NCI-H2081 (cell line): ENCODE results near the gene ARHGEF28.

Experiments used
- DNase-seq, 2 experiments: peaks; one replicate each; lab custom pipeline; 2025; lab: John Stamatoyannopoulos, UW

ARHGEF28 gene

DNA sequence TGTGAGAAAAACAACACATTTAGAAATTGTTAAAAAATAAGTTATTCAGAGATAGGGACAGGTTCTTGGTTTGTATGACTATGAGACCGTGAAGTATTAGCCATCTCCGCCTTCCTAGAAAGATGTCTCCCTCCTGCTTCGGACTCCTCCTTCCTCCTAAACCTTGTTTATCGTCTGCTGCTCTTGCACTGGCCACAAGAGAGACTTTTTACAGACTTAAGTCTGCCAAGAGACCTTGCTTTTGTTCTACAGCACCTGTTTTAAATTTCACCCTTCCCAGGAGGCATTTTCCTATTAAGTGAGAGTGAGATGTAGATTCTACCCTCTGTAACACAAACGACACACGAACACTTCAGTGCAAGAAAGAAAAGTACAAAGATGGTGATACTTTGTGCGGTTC is 274.6 kb downstream of the ARHGEF28 start:
- no peak for DNase-seq

- no peak for DNase-seq
These were observed 275.0 kb downstream of the ARHGEF28 start for GRCh38 chr5:73901043-73901442.

GRCh38 chr5:73901455-73901854 is 275.5 kb downstream of the ARHGEF28 start:
- peak in 1 of 2 experiments; percentile 33 for DNase-seq

- DNase-seq = peak; percentile 34 to 72
These were observed 276.5 kb downstream of the ARHGEF28 start for GRCh38 chr5:73902327-73903051.

- no peak for DNase-seq
These were observed 277.2 kb downstream of the ARHGEF28 start for GRCh38 chr5:73903169-73903568.

- no peak for DNase-seq
These were observed 280.3 kb downstream of the ARHGEF28 start for GRCh38 chr5:73906277-73906676.

DNA sequence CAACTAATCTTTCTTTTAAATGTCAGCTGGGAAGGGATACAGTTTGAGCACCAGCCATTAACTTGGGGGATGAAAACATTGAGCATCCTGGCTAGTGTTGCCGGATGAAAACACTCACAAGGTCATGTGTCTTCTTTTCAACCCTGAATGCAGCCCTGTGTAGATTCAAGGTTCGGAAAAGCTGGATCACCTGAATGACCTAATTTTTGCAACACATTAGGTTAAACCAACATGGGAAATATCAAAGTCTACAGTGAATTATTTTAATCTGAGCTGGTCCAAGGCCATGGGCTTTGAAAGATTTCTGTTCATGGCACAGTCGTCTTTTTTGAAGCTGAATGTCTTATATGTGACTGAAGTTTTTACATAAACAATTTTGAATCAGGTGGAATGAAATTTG is 281.2 kb downstream of the ARHGEF28 start:
- DNase-seq = no peak

- peak in 1 of 2 experiments; percentile 4 for DNase-seq
These were observed 282.4 kb downstream of the ARHGEF28 start for GRCh38 chr5:73908395-73908794.

GRCh38 chr5:73908846-73909245 is 282.9 kb downstream of the ARHGEF28 start:
- DNase-seq = no peak

- no peak for DNase-seq
These were observed 283.5 kb downstream of the ARHGEF28 start for GRCh38 chr5:73909474-73909873.

GRCh38 chr5:73911761-73912393 is 285.9 kb downstream of the ARHGEF28 start:
- DNase-seq = peak; percentile 67 to 89

DNA sequence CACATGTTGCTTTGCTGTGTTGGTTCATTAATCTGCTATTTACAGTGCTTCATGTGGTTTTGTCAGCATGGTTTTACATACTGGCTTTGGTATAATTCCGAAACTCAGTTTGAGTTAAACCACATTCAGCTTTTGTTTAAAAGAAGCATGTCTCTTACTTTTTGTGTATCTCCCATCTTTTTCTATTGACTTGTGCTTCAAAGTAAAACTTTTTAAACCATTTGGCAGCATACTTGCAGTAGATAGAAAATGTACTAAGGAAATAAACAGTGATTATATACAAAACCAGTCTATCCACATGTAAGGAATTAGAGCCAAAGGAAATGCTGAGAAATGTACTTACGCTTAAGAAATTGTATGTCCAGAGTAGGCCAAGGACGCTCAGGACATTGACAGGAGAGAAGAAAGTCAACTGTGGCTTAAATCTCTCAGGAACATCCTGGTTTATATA is 286.9 kb downstream of the ARHGEF28 start:
- DNase-seq = no peak

DNA sequence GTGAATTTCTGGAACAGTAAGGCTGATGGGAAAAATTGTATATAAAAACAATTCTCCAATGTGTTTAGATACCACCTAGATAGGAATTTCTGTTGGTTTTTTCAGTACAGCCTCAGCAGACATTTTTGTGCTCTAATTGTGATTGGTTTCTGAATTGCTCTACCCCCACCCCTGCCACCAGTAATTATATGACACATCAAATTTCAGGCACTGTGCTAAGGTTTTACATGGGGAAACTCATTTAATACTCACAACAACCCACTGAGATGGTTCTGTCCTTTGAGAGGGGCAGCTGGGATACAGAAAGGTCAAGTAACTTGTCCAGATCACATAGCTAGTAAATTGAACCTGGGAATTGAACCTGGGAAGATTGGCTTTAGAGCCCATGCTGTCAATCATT is 288.0 kb downstream of the ARHGEF28 start:
- no peak for DNase-seq

- DNase-seq = no peak
These were observed 289.3 kb downstream of the ARHGEF28 start for GRCh38 chr5:73915345-73915744.

GRCh38 chr5:73917433-73917832 is 291.4 kb downstream of the ARHGEF28 start:
- DNase-seq = peak; percentile 80 to 91

DNA sequence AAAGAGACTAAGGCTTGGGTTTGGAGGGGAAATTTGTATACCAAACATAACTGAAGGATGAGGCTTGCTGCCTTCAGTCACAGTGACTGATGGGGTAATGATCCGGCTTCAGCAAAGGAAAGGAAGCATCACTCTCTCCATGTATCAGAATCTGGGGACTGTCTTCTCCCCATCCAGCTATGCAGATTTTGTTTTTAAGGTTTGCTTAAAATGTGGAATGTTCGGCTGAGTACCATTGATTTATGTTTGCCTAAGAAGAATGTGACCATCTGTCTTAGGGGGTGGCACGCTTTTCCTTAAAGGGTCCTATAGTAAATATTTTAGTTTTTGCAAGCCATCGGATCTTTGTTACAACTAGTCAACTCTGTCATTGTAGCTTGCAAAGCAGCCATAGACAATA is 291.9 kb downstream of the ARHGEF28 start:
- DNase-seq = no peak

DNA sequence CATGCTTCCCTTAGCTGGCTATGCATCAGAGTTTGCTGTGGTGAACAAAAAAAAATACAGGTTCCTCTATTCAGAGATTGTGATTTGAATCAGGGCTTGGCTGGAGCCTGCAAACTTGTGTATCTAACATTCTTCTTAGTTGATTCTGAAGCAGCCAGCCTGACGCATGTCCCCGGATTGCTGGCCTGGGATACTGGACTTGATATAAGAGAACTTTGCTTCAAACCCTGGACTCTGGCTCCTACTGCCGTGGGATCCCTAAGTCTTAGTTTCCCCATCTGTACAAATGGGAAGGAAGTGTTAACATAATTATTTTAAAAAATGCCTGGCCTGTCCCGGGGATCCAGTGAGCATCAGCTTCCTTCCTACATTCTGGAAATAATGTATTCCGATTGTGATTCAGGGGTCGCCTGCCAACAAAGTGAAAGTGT is 292.8 kb downstream of the ARHGEF28 start:
- DNase-seq = no peak

- peak in 1 of 2 experiments; percentile 8 for DNase-seq
These were observed 295.7 kb downstream of the ARHGEF28 start for GRCh38 chr5:73921741-73922140.

GRCh38 chr5:73922224-73922623 is 296.2 kb downstream of the ARHGEF28 start:
- no peak for DNase-seq

- no peak for DNase-seq
These were observed 297.0 kb downstream of the ARHGEF28 start for GRCh38 chr5:73922875-73923557.

DNA sequence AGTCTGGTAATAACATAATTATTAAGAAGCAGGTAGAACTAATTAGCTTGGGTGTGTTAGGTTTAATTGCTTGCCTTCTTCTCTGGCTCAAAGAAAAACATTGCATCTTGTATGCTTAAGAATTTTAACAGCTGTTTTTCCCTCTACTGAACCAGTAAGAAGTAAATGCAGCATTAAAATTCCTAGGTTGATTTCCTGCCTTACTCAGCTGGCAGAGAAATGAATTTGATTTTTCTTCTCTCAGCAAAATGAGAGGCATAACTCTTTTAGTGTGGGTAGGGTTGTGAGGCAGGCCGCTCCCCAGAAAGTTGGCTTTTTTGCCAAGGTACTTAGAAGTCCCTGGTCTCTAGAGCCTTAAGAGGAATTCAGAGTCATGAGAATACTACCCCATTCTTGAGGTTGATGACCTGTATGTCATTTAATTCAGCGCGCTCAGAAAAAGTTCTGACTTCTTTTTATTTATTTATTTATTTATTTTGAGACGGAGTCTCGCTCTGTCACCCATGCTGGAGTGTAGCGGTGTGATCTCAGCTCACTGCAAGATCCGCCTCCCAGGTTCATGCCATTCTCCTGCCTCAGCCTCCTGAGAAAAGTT is 302.6 kb downstream of the ARHGEF28 start:
- DNase-seq = no peak

DNA sequence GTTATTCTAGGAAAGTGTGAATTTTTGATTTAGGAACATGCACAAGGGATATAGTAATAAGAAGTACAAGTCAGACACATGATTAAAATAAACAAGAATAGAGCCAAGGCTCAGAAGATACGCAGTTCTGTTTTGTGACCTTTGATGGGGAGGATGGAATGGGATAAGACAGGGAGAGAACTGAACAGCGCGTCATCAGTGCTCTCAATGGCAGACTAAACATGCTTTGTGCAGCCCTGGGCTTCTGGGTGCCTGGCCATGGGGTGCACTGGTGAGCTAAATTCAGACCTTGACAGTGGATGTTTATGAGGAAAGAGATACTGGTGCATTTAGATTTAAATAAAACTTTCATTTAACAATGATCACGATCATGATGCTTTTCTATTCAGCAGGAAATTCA is 309.7 kb downstream of the ARHGEF28 start:
- no peak for DNase-seq
